ENCODE data around the gene TIRAP. TPM values are rescaled to one million over a fixed set of nuclear protein-coding genes. Genes with fewer than 3 reads are reported as not detected.

The TIRAP gene
- total and polyA plus RNA-seq, 9 of the 15 experiments (the other 6 are each of a cell fraction or from before 2014, with no cell fraction given): 0.60 to 8.7 (median 3.7) TPM

DNA sequence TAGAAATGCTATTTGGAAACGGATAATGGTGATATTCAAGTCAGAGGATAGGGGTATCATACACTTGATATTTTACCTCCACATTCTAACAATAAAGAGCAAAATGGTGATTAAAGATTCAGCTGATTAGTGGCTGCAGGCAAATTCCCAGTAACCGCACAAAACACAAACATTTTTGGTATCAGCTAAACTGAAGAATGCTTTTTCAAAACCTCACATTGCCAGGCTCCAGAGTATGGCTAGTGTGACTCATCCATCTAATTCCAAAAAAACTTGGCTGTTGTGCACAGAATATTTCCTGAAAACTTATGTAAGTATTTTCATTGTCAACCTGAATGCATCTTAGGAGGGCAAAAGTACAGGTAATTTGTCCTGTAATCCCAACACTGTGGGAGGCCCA, 25.1 kb upstream of the TIRAP start (continued):
- TF ChIP-seq, protein P1, sequence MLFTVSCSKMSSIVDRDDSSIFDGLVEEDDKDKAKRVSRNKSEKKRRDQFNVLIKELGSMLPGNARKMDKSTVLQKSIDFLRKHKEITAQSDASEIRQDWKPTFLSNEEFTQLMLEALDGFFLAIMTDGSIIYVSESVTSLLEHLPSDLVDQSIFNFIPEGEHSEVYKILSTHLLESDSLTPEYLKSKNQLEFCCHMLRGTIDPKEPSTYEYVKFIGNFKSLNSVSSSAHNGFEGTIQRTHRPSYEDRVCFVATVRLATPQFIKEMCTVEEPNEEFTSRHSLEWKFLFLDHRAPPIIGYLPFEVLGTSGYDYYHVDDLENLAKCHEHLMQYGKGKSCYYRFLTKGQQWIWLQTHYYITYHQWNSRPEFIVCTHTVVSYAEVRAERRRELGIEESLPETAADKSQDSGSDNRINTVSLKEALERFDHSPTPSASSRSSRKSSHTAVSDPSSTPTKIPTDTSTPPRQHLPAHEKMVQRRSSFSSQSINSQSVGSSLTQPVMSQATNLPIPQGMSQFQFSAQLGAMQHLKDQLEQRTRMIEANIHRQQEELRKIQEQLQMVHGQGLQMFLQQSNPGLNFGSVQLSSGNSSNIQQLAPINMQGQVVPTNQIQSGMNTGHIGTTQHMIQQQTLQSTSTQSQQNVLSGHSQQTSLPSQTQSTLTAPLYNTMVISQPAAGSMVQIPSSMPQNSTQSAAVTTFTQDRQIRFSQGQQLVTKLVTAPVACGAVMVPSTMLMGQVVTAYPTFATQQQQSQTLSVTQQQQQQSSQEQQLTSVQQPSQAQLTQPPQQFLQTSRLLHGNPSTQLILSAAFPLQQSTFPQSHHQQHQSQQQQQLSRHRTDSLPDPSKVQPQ (CRISPR knock-in tag; IDR thresholded peaks at IDR 0.05; ENCODE audit: borderline replicate concordance): no peak
- TF ChIP-seq ZNF217 (CRISPR knock-in tag; IDR thresholded peaks at IDR 0.05) (no peak), NUFIP1 (IDR thresholded peaks at IDR 0.05; ENCODE audit: partially characterized antibody) (no peak), HNRNPK (IDR thresholded peaks at IDR 0.05; ENCODE audit: low read depth, low read length, poor library complexity, severe bottlenecking) (no peak), ZNF347 (CRISPR knock-in tag; IDR thresholded peaks at IDR 0.05; ENCODE audit: low read depth) (no peak), SMARCB1 (IDR thresholded peaks at IDR 0.05; ENCODE audit: insufficient read length, low read depth) (no peak), CXXC5 (CRISPR knock-in tag; IDR thresholded peaks at IDR 0.05) (no peak), MTA3 (IDR thresholded peaks at IDR 0.05; ENCODE audit: borderline replicate concordance) (no peak), NR2C1 (IDR thresholded peaks at IDR 0.05) (no peak), NR2C1 (tag; IDR thresholded peaks at IDR 0.05) (no peak), BHLHE40 (IDR thresholded peaks at IDR 0.05; ENCODE audit: low read length) (no peak)
- TF ChIP-seq, protein P2, sequence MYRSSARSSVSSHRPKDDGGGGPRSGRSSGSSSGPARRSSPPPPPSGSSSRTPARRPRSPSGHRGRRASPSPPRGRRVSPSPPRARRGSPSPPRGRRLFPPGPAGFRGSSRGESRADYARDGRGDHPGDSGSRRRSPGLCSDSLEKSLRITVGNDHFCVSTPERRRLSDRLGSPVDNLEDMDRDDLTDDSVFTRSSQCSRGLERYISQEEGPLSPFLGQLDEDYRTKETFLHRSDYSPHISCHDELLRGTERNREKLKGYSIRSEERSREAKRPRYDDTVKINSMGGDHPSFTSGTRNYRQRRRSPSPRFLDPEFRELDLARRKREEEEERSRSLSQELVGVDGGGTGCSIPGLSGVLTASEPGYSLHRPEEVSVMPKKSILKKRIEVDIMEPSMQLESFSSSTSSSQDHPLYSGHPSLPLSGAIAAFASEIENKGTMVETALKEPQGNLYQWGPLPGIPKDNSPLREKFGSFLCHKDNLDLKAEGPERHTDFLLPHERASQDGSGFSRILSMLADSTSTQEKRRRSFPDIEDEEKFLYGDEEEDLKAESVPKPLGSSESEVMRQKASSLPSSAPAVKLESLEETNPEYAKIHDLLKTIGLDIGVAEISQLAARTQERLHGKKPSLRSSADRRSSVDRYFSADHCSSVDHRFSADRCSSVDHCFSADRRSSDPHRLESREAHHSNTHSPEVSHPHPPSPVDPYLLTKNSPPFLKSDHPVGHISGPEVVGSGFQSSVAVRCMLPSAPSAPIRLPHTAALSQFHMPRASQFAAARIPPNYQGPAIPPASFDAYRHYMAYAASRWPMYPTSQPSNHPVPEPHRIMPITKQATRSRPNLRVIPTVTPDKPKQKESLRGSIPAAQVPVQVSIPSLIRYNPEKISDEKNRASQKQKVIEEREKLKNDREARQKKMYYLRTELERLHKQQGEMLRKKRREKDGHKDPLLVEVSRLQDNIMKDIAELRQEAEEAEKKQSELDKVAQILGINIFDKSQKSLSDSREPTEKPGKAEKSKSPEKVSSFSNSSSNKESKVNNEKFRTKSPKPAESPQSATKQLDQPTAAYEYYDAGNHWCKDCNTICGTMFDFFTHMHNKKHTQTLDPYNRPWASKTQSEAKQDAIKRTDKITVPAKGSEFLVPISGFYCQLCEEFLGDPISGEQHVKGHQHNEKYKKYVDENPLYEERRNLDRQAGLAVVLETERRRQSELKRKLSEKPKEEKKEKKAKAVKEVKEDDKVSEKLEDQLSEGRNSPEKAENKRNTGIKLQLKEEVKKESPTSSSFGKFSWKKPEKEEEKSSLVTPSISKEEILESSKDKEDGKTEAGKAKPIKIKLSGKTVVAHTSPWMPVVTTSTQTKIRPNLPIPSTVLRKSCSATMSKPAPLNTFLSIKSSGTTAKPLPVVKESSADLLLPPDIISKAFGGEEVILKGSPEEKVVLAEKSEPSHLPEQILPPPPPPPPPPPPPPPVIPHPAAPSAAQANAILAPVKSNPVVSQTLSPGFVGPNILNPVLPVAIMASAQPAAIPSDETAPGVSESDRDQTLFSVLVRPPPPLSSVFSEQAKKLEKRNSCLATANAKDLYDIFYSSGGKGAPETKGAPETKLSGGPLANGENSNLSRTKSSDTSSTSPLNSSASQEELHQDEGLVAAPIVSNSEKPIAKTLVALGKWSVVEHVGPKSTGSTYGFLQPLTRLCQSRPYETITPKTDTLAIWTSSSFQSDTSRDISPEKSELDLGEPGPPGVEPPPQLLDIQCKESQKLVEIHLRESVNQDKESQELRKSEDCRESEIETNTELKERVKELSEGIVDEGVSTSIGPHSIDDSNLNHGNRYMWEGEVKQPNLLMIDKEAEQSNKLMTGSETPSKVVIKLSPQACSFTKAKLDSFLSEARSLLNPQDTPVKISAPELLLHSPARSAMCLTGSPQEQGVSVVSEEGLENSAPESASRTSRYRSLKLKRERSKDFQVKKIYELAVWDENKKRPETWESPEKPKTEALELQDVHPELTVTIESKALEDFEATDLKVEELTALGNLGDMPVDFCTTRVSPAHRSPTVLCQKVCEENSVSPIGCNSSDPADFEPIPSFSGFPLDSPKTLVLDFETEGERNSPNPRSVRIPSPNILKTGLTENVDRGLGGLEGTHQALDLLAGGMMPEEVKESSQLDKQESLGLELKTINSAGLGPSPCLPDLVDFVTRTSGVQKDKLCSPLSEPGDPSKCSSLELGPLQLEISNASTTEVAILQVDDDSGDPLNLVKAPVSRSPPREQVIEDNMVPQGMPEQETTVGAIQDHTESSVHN (IDR thresholded peaks at IDR 0.05; ENCODE audit: borderline replicate concordance in 1 of 2, low read depth in 1 of 2): no peak

All from K562 (cell line).